NCI-H2196 (cell line): ENCODE data around the gene SLC7A7.
"Not testable (repeated sequence)": the region's sequence is repeated elsewhere in the genome, so short reads cannot be mapped to it uniquely, and the experiment has no call there.

Experiments used
- DNase-seq: peaks from one replicate; lab custom pipeline; 2025; ENCODE audit not compliant: unreplicated experiment; lab: John Stamatoyannopoulos, UW

Gene SLC7A7

DNA sequence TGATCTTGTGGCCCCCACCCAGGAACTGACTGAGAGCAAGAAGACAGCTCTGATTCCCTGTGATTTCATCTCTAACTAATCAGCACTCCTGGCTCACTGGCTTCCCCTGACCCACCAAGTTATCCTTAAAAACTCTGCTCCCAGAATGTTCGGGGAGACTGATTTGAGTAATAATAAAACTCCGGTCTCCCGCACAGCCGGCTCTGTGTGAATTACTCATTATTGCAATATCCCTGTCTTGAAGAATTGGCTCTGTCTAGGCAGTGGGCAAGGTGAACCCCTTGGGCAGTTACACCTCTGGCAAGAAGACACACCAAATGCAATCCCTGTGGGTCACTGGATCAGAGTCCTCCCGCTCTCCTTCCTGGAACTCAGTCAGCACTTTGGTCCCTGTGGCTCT, 21.3 kb downstream of the SLC7A7 start:
- DNase-seq, result no peak

DNA sequence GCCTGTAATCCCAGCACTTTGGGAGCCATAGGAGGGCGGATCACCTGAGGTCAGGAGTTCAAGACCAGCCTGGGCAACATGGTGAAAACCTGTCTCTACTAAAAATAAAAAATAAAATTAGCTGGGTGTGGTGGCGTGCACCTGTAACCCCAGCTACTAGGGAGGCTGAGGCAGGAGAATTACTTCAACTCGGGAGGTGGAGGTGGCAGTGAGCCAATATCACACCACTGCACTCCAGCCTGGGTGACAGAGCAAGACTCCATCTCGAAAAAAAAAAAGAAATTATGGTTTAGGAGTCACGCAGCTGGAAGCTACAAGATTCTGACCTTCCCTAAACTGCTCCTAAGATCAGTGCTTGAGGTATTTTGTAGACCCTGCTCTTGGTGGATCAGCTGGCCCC, 21.7 kb downstream of the SLC7A7 start:
- not testable (repeated sequence) for DNase-seq

GRCh38 chr14:22792158-22792557, 23.1 kb downstream of the SLC7A7 start:
- no peak for DNase-seq

GRCh38 chr14:22791301-22791700, 23.9 kb downstream of the SLC7A7 start:
- no peak for DNase-seq

DNA sequence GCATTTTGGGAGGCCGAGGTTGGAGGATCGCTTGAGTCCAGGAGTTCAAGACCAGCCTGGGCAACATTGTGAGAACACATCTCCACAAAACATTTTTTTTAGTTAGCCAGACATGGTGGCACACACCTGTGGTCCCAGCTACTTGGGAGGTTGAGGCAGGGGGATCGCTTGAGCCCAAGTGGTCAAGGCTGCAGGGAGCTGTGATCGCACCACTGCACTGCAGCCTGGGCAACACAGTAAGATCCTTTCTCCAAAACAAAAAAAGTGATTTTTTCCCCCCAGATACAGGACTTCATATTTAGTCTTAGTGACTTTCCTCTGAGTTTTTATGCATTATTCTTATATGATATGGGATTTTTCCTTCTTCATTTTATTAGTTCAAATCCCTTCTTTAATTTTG, 28.6 kb downstream of the SLC7A7 start:
- no peak for DNase-seq

DNA sequence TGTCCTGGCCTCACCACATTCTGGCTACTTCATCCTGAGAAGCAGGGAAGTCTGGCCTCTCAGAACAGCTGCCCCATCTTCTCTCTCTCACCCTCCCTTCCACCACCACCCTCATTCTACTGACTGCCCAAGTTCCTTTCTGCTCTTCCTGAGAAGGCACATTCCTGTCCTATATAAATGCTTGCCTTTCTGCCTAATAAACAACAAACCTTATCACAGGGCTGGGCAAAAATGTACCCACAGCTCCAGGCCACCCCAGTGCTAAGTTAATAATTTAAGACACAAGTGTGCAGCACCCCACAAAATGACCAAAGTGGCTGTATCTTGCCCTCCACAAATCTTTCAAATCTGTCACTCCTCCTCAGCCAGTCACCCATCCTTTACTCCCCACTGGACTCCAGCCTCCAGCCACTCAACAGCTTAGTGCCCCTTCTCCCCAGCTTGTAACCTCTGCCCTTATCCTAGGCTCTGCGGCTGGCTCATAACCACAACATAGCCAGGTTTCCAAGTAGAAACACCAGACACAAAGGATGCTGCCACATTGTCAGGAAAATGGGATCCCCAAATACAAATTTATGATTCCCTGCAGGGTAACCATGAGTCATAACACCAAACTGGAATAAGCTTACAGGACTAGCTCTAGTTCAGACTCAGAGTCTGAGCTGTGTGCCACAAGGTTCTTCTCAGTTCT, 33.8 kb downstream of the SLC7A7 start:
- no peak for DNase-seq

DNA sequence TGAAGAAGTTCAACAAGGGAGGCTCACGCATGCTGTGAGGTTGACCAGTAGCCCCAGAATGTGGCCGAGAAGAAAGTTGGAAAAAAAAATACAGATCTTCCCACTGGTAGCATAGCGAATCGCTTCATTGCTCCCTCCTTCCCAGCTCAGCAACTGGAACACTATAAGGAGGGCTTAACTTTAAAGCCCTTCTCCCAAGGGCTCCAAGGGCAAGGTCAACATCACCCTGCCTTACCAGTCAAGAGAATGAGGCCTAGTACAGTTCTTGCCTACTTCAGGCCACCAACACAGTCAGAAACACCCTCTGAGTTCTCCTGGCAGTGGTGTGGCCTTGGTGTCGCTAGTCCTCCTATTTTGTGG, 34.3 kb downstream of the SLC7A7 start:
- DNase-seq, result no peak

GRCh38 chr14:22780105-22780679, 35.0 kb downstream of the SLC7A7 start:
- no peak for DNase-seq

GRCh38 chr14:22778084-22778483, 37.2 kb downstream of the SLC7A7 start:
- no peak for DNase-seq

DNA sequence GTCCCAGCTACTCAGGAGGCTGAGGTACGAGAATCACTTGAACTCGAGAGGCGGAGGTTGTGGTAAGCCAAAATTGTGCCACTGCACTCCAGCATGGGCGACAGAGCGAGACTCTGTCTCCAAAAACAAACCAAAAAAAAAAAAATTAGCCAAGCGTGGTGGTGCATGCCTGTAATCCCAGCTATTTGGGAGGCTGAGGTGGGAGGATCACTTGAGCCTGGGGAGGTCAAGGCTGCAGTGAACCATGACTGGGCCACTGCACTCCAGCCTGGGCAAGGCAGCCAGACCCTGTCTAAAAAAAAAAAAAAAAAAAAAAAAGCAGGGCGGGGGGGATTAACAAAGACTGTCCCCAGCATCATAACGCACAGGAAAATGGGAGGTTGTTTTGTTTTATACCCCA, 38.4 kb downstream of the SLC7A7 start:
- not testable (repeated sequence) for DNase-seq

- no peak for DNase-seq
Measured at GRCh38 chr14:22776215-22776614, 39.0 kb downstream of the SLC7A7 start.

DNA sequence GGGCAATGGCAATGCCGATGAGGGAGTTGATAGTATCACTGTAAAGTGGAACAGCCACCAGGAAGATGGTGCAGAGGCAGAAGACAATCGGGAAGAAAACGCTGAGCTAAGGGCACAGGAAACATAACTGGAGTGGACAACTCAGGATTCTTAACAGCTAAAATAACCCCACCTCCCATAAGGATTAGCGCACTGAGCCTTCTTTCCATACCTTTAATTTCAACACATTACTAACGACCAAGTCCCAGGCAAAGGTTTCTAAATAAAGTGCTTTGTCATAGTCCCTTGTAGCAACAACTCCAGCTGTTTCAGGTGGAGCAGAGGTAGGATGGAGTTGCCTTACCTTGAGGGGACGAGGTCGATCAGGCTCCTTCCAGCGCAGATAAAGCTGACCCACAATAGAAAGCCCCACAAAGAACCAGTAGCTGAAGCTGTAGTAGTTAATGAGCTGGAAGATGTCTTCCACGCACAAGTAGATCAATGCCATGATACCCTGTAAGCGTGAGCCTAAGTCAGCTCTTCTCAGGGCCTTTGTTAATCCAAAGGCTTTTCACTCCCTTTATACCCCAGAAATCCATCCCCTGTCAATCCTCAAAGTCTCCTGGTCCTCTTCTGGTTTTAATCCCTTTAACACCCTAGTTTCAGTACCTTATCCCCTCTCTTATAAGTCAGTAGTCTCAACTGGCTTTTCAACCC, 41.1 kb downstream of the SLC7A7 start:
- no peak for DNase-seq

- no peak for DNase-seq
Measured at GRCh38 chr14:22773162-22774010, 41.8 kb downstream of the SLC7A7 start.

GRCh38 chr14:22772725-22773124, 42.5 kb downstream of the SLC7A7 start:
- DNase-seq, result no peak

GRCh38 chr14:22770481-22771187, 44.6 kb downstream of the SLC7A7 start:
- DNase-seq, result no peak

GRCh38 chr14:22769369-22769768, 45.9 kb downstream of the SLC7A7 start:
- no peak for DNase-seq

DNA sequence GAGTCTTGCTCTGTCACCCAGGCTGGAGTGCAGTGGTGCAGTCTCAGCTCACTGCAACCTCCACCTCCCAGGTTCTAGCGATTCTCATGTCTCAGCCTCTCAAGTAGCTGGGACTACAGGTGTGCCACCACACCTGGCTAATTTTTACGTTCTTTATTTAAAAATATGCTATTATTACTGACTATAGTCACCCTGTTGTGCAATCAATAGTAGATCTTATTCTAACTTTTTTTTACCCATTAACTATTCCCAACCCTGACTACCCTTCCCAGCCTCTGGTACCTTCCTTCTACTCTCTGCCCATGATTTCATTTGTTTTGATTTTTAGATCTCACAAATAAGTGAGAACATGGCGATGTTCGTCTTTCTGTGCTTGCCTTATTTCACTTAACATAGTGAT, 46.3 kb downstream of the SLC7A7 start:
- no peak for DNase-seq

- no peak for DNase-seq
Measured at GRCh38 chr14:22767323-22767589, 48.0 kb downstream of the SLC7A7 start.

DNA sequence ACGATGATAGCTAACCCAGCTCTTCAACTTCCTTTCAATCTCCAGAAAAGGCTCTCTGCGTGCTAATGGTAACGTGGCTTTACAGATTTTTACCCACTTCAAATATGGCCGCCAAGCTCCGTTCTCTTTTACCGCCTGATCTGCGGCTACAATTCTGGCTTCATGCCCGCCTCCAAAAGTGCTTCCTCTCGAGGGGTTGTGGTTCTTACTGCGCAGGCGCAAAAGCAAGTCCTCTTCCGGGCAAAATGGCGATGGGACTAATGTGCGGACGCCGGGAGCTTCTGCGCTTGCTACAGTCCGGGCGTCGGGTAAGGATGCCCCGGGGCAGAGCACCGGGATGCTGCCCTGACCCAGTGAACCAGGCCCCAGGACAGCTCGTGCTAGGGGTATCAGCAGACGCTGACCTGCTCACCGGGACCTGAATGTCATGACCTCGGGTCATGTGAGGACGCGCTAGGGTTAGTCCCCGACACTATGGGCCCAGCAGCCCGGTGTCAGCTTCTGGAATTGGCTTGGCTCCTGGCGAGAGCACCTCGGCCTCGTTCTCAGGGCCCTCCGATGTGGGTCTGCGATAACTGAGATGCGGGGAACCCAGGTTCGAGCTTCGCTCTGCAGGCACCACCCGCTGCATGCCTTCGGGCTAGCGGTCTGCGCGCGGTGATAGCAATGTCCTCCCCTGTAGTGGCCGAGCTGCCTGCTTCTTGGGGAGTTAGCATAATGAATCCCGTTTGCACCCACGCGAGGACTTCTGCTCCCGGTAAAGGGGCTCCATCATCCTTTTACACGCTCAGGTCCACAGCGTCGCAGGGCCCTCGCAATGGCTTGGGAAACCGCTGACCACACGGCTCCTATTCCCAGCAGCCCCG, 48.5 kb downstream of the SLC7A7 start, which contains the start of gene OXA1L:
Gene OXA1L, plus strand, starts transcription at position 232 of the 866 bp plus-strand sequence. Its CDS starts 14 bp downstream, at position 246.
- DNase-seq, result peak; percentile 98

GRCh38 chr14:22764382-22764781, 50.9 kb downstream of the SLC7A7 start:
- no peak for DNase-seq
